A204.1 (cell line): Measurements from ENCODE around the gene NEK1.
"Not testable (repeated sequence)": the region's sequence is repeated elsewhere in the genome, so short reads cannot be mapped to it uniquely, and the experiment has no call there.

Source experiments
- FAIRE-seq: peaks from 2 replicates; lab custom pipeline; 2012; peaks lifted over from hg19 to GRCh38; lab: Jason Lieb, UNC

The NEK1 gene

DNA sequence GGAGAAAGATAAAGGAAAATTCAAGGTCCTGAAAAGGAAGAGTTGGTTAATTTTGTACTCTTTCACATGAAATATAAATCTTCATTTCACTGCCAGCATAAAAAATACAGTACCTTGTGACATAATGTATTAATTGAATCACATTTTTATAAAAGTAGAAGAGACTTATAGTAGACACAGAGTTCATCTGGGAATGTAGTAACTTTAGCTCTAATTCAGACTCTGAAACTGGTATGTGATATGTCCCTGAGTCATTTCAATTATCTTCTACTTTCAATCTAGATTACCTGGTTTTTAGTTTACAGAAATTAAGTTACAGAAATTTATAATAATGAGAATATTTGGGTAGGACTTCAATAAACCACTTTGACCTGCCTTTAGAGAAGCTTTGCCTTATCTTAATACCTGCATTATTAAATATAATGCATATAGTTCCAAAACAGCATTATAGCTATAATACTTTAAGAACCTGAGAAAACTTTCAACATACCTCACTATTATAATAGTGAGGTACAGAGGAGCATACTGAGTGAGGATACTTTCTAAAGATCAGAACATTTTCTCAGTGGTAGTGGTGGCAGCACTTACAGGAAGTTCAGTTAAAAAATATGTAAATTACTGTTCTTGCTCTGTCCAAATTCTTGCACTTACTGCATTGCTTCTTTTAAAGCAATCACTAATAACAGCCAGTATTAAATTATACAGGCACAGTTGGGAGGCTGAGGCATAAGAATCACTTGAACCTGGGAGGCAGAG, 11.2 kb downstream of the NEK1 start:
- no peak for FAIRE-seq

DNA sequence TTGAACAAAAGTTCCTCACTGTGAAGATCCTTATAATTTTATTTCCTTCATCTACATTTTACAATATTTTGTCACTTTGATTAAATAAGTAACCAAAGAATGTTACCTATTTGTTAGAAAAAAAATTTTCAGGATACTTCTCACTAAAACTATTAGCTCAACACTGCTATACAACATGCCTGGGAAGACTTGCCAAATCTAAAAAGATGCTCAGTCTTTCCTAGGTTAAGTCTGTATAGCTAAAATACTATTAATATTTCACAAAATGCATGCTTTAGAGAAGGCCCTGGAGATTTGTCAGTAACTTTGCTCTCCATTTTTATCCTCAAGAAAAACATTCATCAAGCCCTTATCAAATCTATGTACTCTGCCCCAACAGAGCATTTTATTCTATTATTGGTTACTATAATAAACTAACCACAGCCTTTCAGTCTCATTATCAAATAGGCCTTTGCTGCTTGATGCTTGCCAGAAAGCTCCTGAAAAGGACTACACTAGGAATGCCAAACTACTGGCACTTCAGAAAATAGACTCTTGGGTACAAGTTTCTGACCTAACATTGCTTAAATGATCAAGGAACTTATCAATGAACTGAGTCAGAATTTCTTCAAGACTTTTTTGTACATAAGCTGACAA, 17.7 kb downstream of the NEK1 start:
- FAIRE-seq: no peak

DNA sequence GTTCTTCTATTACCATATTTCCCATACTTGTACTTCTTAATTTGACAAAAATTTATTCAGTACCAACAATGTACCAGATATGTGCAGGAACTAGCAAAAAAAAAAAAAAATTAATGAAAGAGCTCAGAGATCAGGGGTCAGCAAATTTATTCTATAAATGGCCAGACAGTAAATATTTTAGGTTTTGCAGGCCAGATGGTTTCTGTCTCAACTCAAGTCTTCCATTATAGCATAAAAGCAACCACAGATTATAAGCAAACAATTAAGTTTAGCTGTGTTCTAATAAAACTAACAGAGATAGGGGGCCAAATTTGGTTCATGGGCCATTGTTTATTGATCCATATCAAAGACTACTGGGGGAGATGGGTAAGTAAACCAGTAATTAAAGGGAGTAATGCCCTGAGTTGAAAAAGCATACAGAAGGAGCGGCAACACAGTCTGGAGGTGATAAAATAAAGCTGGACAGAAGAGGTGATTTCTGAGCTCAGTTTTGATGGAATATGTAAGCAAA, 19.3 kb downstream of the NEK1 start:
- FAIRE-seq: no peak

DNA sequence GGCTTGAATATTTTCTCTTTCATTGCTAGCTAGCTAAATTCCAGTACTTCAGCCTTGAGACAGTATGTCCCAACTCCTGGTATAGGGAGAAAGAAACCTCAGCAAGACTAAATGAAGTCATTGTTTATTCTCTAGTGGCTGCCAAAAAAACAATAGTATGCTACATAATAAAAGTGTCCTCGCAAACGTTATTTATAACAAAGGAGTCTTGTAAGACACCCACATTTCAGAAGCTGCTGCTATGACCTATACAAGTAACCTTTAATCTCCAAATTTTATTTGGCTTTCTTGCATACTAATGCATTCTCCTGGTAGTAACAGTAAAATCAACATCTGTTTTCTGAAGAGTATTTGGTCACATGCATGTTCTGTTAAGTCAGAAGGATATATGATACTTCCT, 28.8 kb downstream of the NEK1 start:
- no peak for FAIRE-seq

DNA sequence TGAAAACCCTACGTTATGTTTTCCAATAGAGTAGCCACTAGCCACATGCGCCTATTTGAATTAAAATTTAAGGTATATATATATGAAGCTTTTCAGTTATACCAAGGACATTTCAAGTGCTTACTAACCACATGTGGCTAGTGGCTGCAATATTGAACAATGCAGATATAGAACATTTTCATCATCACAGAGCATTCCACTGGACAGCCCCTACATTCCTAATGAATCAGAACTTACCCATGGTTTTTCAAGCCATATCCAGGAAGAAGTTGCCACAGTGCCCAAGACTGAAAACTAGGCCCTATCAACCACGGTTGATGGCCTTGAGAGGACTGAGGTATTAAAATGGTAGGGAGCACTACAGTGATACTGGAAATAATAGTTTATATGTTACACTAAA, 29.7 kb downstream of the NEK1 start:
- FAIRE-seq: no peak

DNA sequence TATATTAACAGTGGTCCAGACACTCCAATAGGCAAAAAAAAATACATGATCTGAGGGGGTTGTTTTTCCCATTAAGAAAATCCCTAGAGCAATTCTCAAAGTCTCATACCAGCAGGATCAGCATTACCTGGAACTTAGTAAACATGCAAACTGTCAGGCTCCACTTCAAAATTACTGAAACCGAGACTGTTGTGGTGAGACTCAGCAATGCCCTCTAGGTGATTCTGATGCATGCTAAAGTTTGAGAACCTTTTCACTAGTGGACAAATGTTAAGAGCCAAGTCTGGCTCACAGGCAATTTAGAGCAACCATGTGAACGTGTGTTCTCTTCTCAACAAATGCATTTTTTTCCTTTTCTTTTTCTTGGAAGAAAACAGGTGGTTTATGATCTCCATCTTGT, 30.2 kb downstream of the NEK1 start:
- FAIRE-seq: no peak

DNA sequence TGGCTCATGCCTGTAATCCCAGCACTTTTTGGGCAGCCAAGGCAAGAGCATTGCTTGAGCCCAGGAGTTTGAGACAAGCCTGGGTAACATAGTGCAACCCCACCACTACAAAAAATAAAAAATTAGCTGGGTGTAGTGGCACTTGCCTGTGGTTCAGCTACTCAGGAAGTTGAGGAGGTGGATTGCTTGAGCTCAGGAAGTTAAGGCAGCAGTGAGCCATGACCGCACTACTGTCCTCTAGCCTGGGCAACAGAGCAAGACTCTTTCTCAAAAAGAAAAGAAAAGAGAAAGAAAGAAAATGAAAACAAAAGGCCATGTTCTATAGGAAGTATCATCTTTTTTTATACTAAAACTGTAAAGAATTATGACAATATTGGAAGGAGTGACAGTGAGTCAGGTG, 38.5 kb downstream of the NEK1 start:
- FAIRE-seq: no peak

DNA sequence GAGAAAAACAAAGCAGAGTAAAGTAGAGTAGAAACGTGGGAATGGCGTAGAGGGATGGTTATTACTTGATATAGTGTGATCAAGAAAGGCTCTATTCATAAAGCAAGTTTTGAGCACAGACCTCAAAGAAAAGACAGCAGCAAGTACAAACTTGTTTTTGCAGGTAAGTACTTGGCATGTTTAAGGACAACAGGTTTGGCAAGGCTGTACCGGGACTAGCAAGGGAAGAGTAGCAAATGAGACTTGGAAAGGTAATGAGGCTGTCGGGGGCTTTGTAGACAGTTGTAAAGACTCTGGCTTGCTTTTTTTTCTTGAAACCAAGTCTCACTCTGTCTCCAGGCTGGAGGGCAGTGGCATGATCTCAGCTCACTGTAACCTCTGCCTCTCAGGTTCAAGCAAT, 40.9 kb downstream of the NEK1 start:
- FAIRE-seq: no peak

DNA sequence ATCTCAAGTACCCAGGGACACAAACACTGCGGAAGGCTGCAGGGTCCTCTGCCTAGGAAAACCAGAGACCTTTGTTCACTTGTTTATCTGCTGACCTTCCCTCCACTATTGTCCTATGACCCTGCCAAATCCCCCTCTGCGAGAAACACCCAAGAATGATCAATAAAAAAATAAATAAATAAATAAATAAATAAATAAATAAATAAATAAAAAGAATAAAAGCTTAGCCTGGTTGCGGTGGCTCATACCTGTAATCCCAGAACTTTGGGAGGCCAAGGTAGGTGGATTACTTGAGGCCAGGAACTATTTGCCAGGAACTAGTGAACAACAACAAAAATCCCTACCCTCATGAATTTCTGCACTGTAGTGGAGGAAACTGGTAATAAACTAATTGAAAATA, 41.4 kb downstream of the NEK1 start:
- not testable (repeated sequence) for FAIRE-seq

DNA sequence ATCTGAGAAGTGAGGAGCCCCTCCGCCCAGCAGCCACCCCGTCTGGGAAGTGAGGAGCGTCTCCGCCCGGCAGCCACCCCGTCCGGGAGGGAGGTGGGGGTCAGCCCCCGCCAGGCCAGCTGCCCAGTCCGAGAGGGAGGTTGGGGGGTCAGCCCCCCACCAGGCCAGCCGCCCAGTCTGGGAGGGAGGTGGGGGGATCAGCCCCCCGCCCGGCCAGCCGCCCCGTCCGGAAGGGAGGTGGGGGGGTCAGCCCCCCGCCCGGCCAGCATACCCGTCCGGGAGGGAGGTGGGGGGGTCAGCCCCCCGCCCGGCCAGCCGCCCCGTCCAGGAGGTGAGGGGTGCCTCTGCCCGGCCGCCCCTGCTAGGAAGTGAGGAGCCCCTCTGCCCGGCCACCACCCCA, 42.1 kb downstream of the NEK1 start:
- not testable (repeated sequence) for FAIRE-seq

DNA sequence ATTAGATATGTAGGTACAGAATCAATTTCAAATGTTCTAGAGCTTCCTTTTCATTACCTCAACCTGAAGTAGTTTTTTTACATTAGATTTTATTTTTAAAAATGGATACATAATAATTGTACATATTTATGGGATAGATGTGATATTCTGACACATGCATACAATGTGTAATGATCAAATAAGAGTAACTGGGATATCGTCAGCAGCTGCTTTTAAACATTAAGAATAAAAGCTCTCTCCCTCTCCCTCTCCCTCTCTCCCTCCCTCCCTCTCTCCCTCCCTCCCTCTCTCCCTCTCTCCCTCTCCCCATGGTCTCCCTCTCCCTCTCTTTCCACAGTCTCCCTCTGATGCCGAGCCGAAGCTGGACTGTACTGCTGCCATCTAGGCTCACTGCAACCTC, 43.2 kb downstream of the NEK1 start:
- FAIRE-seq: not testable (repeated sequence)

DNA sequence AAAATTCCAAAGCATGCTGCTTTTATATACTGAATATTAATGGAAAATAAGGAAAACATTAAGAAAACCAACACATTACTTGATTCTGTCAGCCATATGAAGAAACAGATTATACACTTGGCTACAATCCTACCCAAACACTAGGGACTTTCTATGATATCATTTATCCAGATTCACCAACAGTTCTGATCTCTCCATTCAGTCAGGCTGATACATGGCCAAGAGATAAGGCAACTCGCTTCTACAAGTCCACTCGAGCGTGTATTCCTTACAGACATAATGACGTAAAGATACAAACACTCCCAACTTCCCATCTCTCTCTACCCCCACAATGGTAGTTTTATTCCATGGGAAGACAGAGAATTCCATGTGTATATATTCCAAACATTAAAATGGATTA, 44.5 kb downstream of the NEK1 start:
- no peak for FAIRE-seq

DNA sequence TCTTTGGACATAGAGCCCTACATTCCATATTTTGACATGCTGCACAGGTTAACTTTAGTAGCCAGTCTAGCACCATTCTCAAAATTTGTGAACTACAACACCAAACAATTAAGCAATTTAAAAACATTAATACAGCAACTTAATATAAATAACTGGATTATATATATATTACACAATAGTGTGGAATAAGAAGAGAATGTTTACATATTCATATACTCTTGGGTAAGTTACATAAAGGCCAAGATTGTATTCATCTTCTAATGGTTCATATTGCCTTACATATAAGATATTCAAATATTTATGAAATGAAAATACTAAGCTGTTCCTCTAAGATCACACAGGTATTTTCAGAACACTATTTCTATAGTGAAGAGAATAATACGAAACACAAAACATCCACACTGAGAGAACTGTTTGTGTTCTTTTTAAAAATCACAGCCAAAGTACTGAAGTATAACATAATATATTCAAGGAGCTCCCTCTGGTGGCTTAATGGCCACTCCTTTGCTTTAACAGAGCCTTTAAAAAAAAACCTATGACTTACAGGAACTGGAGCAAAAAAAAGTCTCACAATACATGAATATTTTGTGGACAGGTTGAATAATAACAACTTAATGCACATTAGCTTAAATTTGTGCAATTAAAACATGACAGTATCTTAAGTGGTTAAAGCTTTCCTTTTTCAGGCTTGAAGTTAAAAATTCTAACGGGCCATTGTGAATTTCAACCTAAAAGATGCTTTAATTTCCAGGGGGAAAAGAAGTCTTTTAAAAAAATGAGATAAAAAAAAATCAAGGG, 46.2 kb downstream of the NEK1 start:
- peak; percentile 98 for FAIRE-seq

DNA sequence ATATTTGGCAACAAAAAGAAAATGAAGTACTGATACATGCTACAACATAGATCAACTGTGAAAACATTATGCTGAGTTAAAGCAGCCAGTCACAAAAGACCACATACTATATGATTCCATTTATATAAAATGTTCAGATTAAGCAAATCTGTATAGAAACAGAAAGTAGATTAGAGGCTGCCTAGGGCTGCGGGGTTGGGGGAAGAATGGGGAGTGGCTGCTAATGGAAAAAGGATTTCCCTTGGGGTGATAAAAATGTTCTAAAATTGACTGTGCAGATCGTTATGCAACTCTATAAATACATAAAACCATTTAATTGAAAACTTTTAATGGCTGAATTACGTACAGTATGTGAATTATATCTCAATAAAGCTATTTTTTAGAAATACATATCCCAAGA, 46.8 kb downstream of the NEK1 start:
- no peak for FAIRE-seq

DNA sequence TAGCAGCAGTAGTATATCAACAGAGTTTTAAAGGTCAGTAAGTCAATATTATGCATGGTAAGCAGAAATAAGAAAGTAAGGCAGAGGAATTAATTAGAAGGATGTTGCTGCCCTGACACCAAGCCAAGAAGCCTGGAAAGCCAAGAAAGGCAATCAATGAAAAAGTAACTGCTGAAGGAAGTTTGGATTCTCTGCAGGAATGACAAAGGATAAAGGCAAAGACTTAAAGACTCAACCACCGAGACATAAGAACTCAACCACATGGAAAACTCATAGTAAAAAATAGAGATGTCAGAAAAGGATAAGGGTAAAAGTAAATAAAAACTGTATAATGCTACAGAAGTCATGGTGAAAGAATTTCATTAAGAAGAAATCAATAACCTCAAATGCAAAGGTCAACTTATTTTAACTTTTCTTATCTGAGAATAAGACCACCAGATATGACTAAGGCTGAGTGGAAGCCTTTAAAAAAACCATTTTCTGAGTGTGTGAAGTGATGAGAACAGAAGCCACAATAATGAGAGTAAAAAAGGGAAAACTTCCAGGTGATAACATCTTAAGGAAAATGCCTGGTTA, 55.2 kb downstream of the NEK1 start:
- FAIRE-seq: no peak

DNA sequence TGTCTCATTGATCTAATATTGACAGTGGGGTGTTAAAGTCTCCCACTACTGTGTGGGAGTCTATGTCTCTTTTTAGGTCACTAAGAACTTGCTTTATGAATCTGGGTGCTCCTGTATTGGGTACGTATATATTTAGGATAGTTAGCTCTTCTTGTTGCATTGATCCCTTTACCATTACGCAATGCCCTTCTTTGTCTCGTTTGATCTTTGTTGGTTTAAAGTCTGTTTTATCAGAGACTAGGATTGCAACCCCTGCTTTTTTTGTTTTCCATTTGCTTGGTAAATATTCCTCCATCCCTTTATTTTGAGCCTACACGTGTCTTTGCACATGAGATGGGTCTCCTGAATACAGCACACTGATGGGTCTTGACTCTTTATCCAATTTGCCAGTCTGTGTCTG, 65.8 kb downstream of the NEK1 start:
- not testable (repeated sequence) for FAIRE-seq

DNA sequence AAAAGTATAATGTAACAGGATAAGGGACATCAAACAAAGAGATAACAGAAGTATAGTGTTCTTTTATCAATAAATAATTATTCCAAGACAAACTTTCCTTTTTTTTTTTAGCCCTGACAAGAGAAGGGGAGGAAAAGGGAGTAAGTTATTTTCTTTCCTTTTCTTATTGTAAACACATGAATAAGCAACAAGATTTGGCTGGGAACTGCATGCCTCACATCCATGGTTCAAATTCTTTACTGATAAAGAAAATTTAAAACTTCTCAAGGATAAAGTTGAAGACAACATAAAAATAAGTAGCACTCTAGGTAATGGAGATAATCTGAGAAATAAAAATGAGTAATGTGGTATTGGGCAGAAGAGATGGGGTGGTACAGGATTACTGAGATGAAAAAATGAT, 71.6 kb downstream of the NEK1 start:
- no peak for FAIRE-seq

DNA sequence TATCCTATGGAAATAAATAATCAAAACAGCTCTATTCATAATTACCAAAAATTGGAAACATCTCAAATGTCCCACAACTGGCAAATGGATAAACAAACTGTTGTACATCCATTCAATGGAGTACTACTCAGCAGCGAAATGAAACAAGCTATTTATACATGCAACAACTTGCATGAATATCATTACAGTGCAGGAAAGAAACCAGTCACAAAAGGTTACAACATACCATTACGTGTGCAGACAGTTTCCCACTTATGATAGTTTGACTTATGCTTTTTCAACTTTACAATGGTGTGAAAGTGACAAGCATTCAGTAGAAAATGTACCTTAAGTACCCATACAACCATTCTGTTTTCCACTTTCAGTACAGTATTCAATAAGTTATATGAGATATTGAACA, 82.3 kb downstream of the NEK1 start:
- FAIRE-seq: no peak

DNA sequence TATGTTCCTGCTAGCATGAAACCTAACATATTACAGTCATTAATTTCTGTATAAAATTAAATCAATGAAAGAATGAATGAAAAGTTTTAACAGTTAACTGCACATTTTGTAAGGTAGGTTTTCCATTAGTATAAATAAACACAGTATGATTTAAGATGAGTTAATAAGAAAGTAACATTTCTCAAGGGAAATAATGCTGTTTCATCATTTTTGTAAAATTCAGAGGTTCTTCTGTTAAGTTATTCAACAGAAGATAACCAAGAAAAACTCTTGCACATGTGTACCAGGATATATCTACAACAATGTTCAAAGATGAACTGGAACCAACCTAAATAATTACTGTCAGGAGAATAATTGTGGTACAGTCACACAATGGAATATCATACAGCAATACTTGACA, 88.6 kb downstream of the NEK1 start:
- no peak for FAIRE-seq

DNA sequence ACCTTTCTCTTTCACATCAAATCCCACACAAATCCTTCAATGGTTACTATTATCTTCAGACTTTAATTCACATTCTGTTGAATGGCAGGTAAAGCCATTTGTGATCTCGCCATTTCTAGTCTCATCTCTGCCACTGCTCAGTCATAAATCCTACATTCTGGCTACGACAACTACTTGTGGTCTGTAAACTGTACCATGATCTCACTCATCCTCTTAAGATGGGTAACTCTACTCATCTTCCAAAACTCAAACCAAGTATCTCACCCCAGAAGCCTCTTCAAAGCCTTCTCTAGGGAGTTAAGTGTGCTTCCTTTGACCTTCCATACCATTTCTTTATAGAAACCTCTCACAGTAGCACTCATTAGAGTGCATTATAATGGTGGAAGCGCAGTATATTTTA, 101.8 kb downstream of the NEK1 start:
- no peak for FAIRE-seq

DNA sequence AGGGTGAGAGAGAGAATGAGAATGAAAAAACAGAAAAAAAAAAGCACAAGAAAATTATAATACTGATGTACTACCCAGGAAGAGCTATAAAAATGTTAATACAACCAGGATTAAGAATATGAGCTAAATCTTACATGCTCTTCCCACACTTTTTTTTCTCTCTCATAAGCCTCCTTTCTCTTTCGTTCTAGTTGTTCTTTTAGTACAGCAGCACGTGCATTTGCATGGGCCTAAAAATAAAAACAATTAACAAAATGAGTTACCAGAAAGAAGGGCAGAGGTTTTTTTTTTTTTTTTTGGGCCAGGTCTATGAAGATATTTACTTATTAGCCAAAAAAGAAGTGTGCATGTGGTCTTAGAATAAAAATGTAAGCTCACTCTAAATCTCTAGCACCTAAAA, 105.5 kb downstream of the NEK1 start:
- no peak for FAIRE-seq

DNA sequence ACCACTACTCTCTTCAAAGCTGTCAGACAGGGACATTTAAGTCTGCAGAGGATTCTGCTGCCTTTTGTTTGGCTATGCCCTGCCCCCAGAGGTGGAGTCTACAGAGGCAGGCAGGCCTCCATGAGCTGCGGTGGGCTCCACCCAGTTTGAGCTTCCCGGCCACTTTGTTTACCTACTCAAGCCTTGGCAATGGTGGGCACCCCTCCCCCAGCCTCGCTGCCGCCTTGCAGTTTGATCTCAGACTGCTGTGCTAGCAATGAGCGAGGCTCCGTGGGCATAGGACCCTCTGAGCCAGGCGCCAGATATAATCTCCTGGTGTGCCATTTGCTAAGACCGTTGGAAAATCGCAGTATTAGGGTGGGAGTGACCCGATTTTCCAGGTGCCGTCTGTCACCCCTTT, 112.5 kb downstream of the NEK1 start:
- not testable (repeated sequence) for FAIRE-seq

DNA sequence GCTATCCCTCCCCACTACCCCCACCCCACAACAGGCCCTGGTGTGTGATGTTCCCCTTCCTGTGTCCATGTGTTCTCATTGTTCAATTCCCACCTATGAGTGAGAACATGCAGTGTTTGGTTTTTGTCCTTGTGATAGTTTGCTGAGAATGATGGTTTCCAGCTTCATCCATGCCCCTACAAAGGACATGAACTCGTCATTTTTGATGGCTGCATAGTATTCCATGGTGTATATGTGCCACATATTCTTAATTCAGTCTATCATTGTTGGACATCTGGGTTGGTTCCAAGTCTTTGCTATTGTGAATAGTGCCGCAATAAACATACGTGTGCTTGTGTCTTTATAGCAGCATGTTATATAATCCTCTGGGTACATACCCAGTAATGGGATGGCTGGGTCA, 118.1 kb downstream of the NEK1 start:
- not testable (repeated sequence) for FAIRE-seq
